T-cell (primary cell): ENCODE data around the gene PNPLA3. TPM values are rescaled to one million over a fixed set of nuclear protein-coding genes. Genes with fewer than 3 reads are reported as not detected.

Source experiments
- ATAC-seq, 4 experiments: fragments of 200-7000 bp in 3 of 4; fragments of 150-1000 bp in 1 of 4; cut with Tn5 transposase; replicated peaks in 1 of 4; 1 replicate in 3 of 4; 2 replicates in 1 of 4; pipeline ENCODE4 v1.10.0; 2021; ENCODE audit warnings: moderate library complexity in 3 of 4, mild to moderate bottlenecking in 2 of 4, moderate number of reproducible peaks in 1 of 4
- CTCF ChIA-PET, 2 donors: fragments of 300-600 bp; sonication (Branson Sonifier 250); formaldehyde crosslinking; loops; one replicate each; lab custom pipeline; 2022; ENCODE audit warnings: antibody characterized with exemption in 2 of 2; lab: Charles Lee
- POLR2A ChIA-PET, 2 donors: fragments of 300-600 bp; sonication (Branson Sonifier 250); formaldehyde crosslinking; loops; one replicate each; lab custom pipeline; 2022; ENCODE audit warnings: antibody characterized with exemption in 2 of 2; lab: Charles Lee
- DNase-seq, 35 experiments: peaks; one replicate each; pipeline versions ENCODE4 v3.0.0 to v3.0.0-alpha.2; 2013 to 2023
- H3K27ac ChIP-seq: one replicate; pipeline ENCODE4 v1.5.1; 2013; ENCODE audit warnings: low read length
- H3K27me3 ChIP-seq, 2 experiments: replicated peaks in 1 of 2; 1 replicate in 1 of 2; 2 replicates in 1 of 2; pipeline versions ENCODE4 v1.6.1 to v1.7.0; 2013; ENCODE audit warnings: low read length in 1 of 2, mixed read lengths in 1 of 2; ENCODE audit not compliant: control insufficient read depth in 2 of 2, insufficient read depth in 2 of 2; ENCODE audit errors: extremely low read depth in 1 of 2
- H3K36me3 ChIP-seq, 2 donors: 1 replicate in 1 of 2; 2 replicates in 1 of 2; pipeline versions ENCODE4 v1.6.1 to v1.7.0; 2013; ENCODE audit warnings: low read length in 1 of 2; ENCODE audit not compliant: control insufficient read depth in 2 of 2, insufficient read depth in 1 of 2; ENCODE audit errors: extremely low read depth in 1 of 2
- H3K4me1 ChIP-seq, 2 experiments: 1 replicate in 1 of 2; 2 replicates in 1 of 2; pipeline versions ENCODE4 v1.6.1 to v1.7.0; 2013; ENCODE audit warnings: low read length in 2 of 2, mixed read lengths in 1 of 2; ENCODE audit not compliant: insufficient read depth in 2 of 2, control insufficient read depth in 1 of 2; ENCODE audit errors: extremely low read depth in 1 of 2
- H3K4me3 ChIP-seq, 2 donors: 1 replicate in 1 of 2; 2 replicates in 1 of 2; pipeline versions ENCODE4 v1.5.1 to v1.7.0; 2013; ENCODE audit warnings: mild to moderate bottlenecking in 2 of 2, low read length in 1 of 2, moderate library complexity in 1 of 2; ENCODE audit not compliant: control insufficient read depth in 1 of 2; ENCODE audit errors: extremely low read depth in 1 of 2
- H3K9me3 ChIP-seq: 2 replicates; pipeline ENCODE4 v1.7.0; 2013
- H3K27ac Mint-ChIP-seq, 2 donors: one replicate each; pipeline ENCODE4 v1.8.0; 2020 to 2021; ENCODE audit warnings: mild to moderate bottlenecking in 2 of 2, mixed read lengths in 2 of 2
- H3K27me3 Mint-ChIP-seq, 2 donors: one replicate each; pipeline ENCODE4 v1.8.0; 2021 to 2022; ENCODE audit warnings: mixed read lengths in 2 of 2
- H3K36me3 Mint-ChIP-seq: one replicate; pipeline ENCODE4 v1.8.0; 2021; ENCODE audit warnings: mixed read lengths
- H3K4me1 Mint-ChIP-seq, 3 donors: one replicate each; pipeline ENCODE4 v1.8.0; 2020 to 2022; ENCODE audit warnings: mixed read lengths in 3 of 3, mild to moderate bottlenecking in 1 of 3
- H3K4me3 Mint-ChIP-seq, 3 donors: one replicate each; pipeline ENCODE4 v1.8.0; 2020 to 2022; ENCODE audit warnings: mild to moderate bottlenecking in 3 of 3, mixed read lengths in 3 of 3, moderate library complexity in 3 of 3
- H3K9me3 Mint-ChIP-seq, 3 donors: one replicate each; pipeline ENCODE4 v1.8.0; 2020 to 2022; ENCODE audit warnings: mixed read lengths in 3 of 3
- WGBS: methylation state at CpG from one replicate; pipeline ENCODE4 v1.1.5; 2013; ENCODE audit warnings: missing lambda C conversion rate; ENCODE audit not compliant: insufficient coverage; 5-methylcytosine and 5-hydroxymethylcytosine counted together
- total RNA-seq, 35 experiments: library from RNA in 6 of 35; stranded (reverse) in 6 of 35; fragments of 120-200 nt in 1 of 35; gene quantifications; one replicate each; pipeline versions ENCODE4 v1.2.1 to v1.2.4 and lab custom pipeline; 2013 to 2026

PNPLA3 gene
- total RNA-seq, 5 donors from 2014 or later (not counting 1 experiment from before 2014, with no cell fraction given), result 0.13 to 0.26 (median 0.16) TPM; not detected in 2

DNA sequence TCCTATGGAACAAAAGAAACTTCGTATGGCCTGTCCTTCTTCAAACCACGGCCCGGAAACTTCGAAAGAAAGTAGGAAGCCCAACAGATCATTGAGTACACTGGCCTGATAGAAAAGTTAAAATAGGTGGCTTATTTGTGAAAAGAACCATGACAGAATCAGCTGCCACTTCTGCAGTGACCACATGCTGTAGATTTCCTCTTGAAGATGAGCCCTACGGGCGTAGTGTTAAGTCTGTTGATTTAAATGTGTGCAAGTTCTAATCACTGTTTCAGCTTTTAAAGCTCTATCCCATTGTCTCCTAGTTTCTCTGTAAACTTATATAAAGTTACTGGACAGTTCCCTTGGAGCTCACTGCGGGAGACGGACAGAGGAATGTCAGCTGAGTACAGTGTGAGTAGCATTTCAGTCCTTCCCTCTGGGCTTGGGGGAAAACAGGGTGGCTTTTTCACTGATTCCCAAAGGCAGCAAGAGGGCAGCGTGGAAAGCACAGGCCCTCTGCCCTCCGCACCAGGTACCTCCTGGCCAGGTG lies 49.4 kb downstream of the PNPLA3 start:
- peaks cover 0 to 6% (median 0%) of the 10 kb centered on the region in 3 donors for H3K4me1 Mint-ChIP-seq
- H3K36me3 Mint-ChIP-seq, result peaks cover 69% of the 10 kb centered on the region
- Histone ChIP-seq H3K4me1 (no peaks in the 10 kb centered on the region), H3K4me3 (no peak overlapping the region), H3K27me3 (no peaks in the 10 kb centered on the region), H3K36me3 (peaks cover 43 to 88% of the 10 kb centered on the region in 2 donors), H3K9me3 (no peaks in the 10 kb centered on the region), H3K27ac (no peak overlapping the region)
- H3K4me3 Mint-ChIP-seq, result no peak overlapping the region
- H3K27me3 Mint-ChIP-seq, result no peaks in the 10 kb centered on the region
- ChIA-PET POLR2A (no interaction called here), CTCF (no interaction called here)
- ATAC-seq (no peak), DNase-seq (no peak)
- H3K27ac Mint-ChIP-seq, result no peak overlapping the region
- H3K9me3 Mint-ChIP-seq, result no peaks in the 10 kb centered on the region
- WGBS, result 97% methylated on average over 8 of the region's 10 CpGs

DNA sequence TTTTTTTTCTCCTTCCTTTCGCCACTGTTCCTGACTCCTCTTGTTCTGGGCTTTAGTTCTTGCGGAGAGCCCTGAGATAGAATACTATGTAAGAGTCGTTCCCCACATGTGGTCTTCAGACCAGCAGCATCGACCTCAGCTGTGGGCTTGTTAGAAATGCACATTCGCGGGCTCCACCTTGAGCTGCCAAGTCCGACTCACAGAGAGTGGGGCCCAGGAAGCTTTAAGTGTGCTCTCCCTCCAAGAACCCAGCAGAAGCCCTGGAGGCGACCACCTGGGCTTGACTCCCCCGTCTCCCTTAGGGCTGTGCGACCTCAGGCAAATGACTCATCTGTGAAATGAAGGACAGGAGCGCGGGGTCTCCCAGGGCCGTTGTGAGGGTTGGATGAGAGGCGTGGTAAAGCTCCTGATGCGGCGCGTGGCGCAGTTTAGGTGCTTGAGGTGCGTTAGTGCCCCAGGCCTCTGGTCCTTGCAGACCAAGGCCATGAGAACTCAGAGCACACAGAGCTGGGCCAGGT lies 50.5 kb downstream of the PNPLA3 start:
- no peak overlapping the region for H3K4me3 Mint-ChIP-seq
- peaks cover 65% of the 10 kb centered on the region for H3K36me3 Mint-ChIP-seq
- ChIA-PET CTCF (no interaction called here), POLR2A (no interaction called here)
- H3K36me3 ChIP-seq, result peaks cover 46 to 86% of the 10 kb centered on the region in 2 donors
- no peaks in the 10 kb centered on the region for H3K4me1 ChIP-seq
- H3K4me3 ChIP-seq, result no peak overlapping the region
- H3K9me3 ChIP-seq, result no peaks in the 10 kb centered on the region
- H3K9me3 Mint-ChIP-seq, result no peaks in the 10 kb centered on the region
- H3K27ac ChIP-seq, result no peak overlapping the region
- H3K4me1 Mint-ChIP-seq, result peaks cover 0 to 6% (median 0%) of the 10 kb centered on the region in 3 donors
- no peaks in the 10 kb centered on the region for H3K27me3 Mint-ChIP-seq
- WGBS, result 94% methylated on average over 16 of the region's 19 CpGs
- no peaks in the 10 kb centered on the region for H3K27me3 ChIP-seq
- no peak for DNase-seq
- ATAC-seq, result no peak
- no peak overlapping the region for H3K27ac Mint-ChIP-seq

DNA sequence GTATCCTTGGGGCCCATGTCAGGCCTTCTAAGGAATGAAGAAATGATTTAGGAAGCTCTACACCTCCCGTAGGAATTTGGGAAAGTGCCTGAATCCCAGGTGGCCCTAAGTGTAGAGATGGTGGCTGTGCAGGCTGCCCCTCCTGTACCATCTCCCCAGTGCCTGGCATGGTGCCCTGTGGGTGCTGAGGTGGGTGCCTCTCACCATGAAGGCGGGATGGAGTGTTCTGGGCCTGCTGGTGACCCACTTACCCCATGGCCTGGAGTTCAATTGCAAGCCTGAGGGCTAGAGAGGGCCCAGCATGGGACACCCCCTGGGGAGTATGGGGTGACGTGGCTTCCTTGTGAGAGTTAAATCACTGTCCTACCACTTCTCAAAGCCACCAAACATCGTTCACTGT lies 51.4 kb downstream of the PNPLA3 start:
- Histone ChIP-seq H3K4me3 (no peak overlapping the region), H3K4me1 (no peaks in the 10 kb centered on the region), H3K27me3 (no peaks in the 10 kb centered on the region), H3K36me3 (peaks cover 47 to 86% of the 10 kb centered on the region in 2 donors), H3K9me3 (no peaks in the 10 kb centered on the region), H3K27ac (no peak overlapping the region)
- no CpG with 5 or more reads among the region's 4 CpGs for WGBS
- POLR2A ChIA-PET, result no interaction called here
- DNase-seq, result no peak
- H3K9me3 Mint-ChIP-seq, result no peaks in the 10 kb centered on the region
- no peak overlapping the region for H3K27ac Mint-ChIP-seq
- CTCF ChIA-PET, result interaction anchor here in 1 of 2 donors (0.5 kb wide), 1 partner anchor 33 kb away, joined by 9 read pairs; no protein-coding TSS in a partner anchor
- no peaks in the 10 kb centered on the region for H3K27me3 Mint-ChIP-seq
- no peak for ATAC-seq
- H3K36me3 Mint-ChIP-seq, result peaks cover 67% of the 10 kb centered on the region
- H3K4me3 Mint-ChIP-seq, result no peak overlapping the region
- no peaks in the 10 kb centered on the region for H3K4me1 Mint-ChIP-seq

DNA sequence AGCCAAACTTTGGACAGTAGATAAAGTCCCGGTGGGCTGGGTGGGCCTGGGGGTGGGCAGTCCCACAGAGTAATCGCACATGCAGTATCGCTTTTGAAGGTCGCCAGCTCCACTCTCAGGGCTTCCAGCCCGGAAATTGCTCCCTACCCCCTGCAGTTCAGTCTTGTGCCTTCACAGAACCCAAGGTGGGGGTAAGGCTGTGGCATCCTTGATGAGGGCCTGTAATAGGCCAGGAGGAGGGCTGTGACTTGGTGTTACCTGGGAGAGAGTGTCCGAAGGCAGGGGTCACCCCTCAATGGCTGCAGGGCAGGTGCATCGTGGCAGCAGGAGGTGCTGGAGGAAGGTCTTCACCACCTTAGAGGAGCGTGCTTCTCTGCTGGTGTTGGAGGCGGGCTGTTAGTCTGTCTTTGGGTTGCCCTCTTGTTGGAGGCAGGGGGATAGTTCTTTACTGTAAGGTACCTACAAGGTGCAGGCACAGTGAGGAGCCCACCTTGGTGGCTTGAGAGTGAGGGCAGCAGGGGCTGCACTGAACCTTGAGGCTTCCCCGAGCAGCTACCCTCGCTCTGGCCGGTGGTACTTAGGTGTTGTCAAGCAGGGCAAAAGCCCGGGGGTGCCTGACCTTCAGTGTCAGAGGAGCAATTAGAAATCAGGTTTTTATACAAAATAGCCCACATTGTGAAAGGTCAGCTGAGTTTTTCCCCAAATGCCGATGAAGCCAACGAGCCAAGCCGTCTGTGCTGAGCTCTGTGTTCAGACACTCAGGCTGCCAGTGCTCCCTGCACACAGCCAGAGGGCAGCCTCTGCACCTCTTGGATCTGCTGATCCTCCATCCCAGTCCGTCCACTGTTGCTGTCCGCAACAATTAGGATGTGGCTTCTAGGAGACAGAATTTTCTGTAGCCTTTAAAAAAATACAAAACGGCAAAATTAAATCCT lies 53.5 kb downstream of the PNPLA3 start:
- ChIA-PET CTCF (no interaction called here), POLR2A (no interaction called here)
- Mint-ChIP-seq H3K27me3 (no peaks in the 10 kb centered on the region), H3K4me1 (no peaks in the 10 kb centered on the region), H3K4me3 (no peak overlapping the region), H3K36me3 (peaks cover 68% of the 10 kb centered on the region), H3K27ac (no peak overlapping the region), H3K9me3 (no peaks in the 10 kb centered on the region)
- peaks cover 50 to 87% of the 10 kb centered on the region in 2 donors for H3K36me3 ChIP-seq
- ATAC-seq, result no peak
- H3K27ac ChIP-seq, result no peak overlapping the region
- 96% methylated on average over 17 of the region's 19 CpGs for whole genome bisulfite sequencing
- no peak overlapping the region for H3K4me3 ChIP-seq
- no peaks in the 10 kb centered on the region for H3K9me3 ChIP-seq
- no peaks in the 10 kb centered on the region for H3K27me3 ChIP-seq
- DNase-seq, result no peak
- H3K4me1 ChIP-seq, result no peaks in the 10 kb centered on the region

DNA sequence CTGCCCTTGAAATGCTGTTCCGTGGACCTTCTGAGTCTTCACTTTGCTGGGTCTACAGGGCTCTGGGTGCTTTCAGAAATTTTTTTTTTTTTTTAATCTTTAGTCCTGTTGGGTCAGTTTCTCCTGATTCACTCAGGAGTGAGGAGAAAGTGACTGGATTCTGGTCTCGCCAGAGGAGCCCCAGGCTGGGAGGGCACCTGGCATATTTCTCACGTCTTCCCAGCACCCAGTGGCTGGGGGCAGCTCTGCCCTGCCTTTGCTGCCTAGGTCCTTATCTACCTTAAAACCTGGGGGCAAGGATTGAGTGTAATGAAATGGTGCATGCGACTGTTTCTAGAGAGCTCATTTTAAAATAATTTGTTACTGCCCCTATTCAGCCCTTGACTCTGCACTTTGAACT lies 55.0 kb downstream of the PNPLA3 start:
- 96% methylated on average over 3 of the region's 4 CpGs for WGBS
- Mint-ChIP-seq H3K4me3 (no peak overlapping the region), H3K27me3 (no peaks in the 10 kb centered on the region), H3K36me3 (peaks cover 58% of the 10 kb centered on the region), H3K9me3 (no peaks in the 10 kb centered on the region), H3K27ac (no peak overlapping the region), H3K4me1 (no peaks in the 10 kb centered on the region)
- peaks cover 44 to 89% of the 10 kb centered on the region in 2 donors for H3K36me3 ChIP-seq
- ChIA-PET CTCF (no interaction called here), POLR2A (no interaction called here)
- DNase-seq (no peak), ATAC-seq (no peak)
- no peak overlapping the region for H3K27ac ChIP-seq
- H3K4me1 ChIP-seq, result no peaks in the 10 kb centered on the region
- no peaks in the 10 kb centered on the region for H3K9me3 ChIP-seq
- no peak overlapping the region for H3K4me3 ChIP-seq
- H3K27me3 ChIP-seq, result no peaks in the 10 kb centered on the region

DNA sequence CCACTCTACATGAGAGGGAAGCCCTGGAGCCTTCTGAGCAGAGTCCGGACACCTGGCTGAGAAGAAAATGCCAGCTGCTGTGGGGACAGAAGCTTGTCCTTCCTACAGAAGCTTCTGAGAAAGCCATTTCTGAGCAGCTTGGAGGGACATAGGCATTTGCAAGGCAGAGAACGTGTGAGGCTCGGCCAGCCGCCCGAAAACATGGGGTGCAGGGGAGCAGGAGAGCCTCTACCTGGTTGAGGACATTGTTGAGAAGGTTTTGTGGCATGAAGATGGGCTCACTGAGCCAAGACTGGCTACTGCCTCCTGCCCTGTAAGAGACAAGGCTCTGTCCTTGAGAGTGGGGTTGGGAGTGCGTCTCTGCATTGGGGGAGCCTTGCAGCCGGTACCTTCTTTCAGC lies 57.0 kb downstream of the PNPLA3 start:
- Histone ChIP-seq H3K27me3 (no peaks in the 10 kb centered on the region), H3K9me3 (no peaks in the 10 kb centered on the region), H3K36me3 (peaks cover 30 to 84% of the 10 kb centered on the region in 2 donors), H3K27ac (no peak overlapping the region), H3K4me3 (no peak overlapping the region), H3K4me1 (no peaks in the 10 kb centered on the region)
- H3K9me3 Mint-ChIP-seq, result no peaks in the 10 kb centered on the region
- H3K4me3 Mint-ChIP-seq, result no peak overlapping the region
- ATAC-seq (no peak), DNase-seq (no peak)
- 99% methylated on average over 7 of the region's 7 CpGs for WGBS
- CTCF ChIA-PET, result no interaction called here
- H3K4me1 Mint-ChIP-seq, result no peaks in the 10 kb centered on the region
- no peak overlapping the region for H3K27ac Mint-ChIP-seq
- POLR2A ChIA-PET, result no interaction called here
- H3K27me3 Mint-ChIP-seq, result no peaks in the 10 kb centered on the region
- peaks cover 57% of the 10 kb centered on the region for H3K36me3 Mint-ChIP-seq
